Thyroid gland (tissue), 4 donors: ENCODE results near the gene EGF. TPM values are rescaled to one million over a fixed set of nuclear protein-coding genes. Genes with fewer than 3 reads are reported as not detected.

Source experiments
- DNase-seq, 2 donors: peaks; one replicate each; pipeline ENCODE4 v3.0.0-alpha.2; 2019
- H3K27ac ChIP-seq, 3 donors: fragments of 200-600 bp; sonication (generic); 1 replicate in 2 of 3; 2 replicates in 1 of 3; pipeline ENCODE4 v1.5.1; 2016 to 2019; ENCODE audit warnings: mild to moderate bottlenecking in 1 of 3, moderate library complexity in 1 of 3
- H3K27me3 ChIP-seq: fragments of 200-600 bp; sonication (generic); one replicate; pipeline ENCODE4 v1.5.1; 2019
- H3K36me3 ChIP-seq, 2 donors: fragments of 200-600 bp; sonication (generic); one replicate each; pipeline ENCODE4 v1.5.1; 2016 to 2019
- H3K4me1 ChIP-seq, 2 donors: fragments of 200-600 bp; sonication (generic); one replicate each; pipeline ENCODE4 v1.5.1; 2017 to 2019
- H3K4me3 ChIP-seq, 3 donors: fragments of 200-600 bp; sonication (generic); replicated peaks in 1 of 3; 1 replicate in 2 of 3; 2 replicates in 1 of 3; pipeline ENCODE4 v1.5.1; 2016; ENCODE audit warnings: mild to moderate bottlenecking in 1 of 3
- H3K9me3 ChIP-seq: fragments of 200-600 bp; sonication (generic); one replicate; pipeline ENCODE4 v1.5.1; 2017
- CTCF ChIP-seq, 6 experiments: fragments of 200-600 bp in 3 of 6; fragments of 450-650 bp in 3 of 6; sonication (generic) in 3 of 6; IDR thresholded peaks; one replicate each; pipeline ENCODE4 v1.5.1; 2016 to 2019; ENCODE audit warnings: antibody characterized with exemption in 6 of 6, mild to moderate bottlenecking in 2 of 6, inconsistent platforms in 1 of 6, moderate library complexity in 1 of 6
- POLR2A ChIP-seq, 2 donors: fragments of 450-650 bp; IDR thresholded peaks; one replicate each; pipeline ENCODE4 v1.6.1; 2017; ENCODE audit warnings: antibody characterized with exemption in 2 of 2, mild to moderate bottlenecking in 2 of 2, moderate library complexity in 1 of 2
- WGBS, 2 donors: methylation state at CpG; one replicate each; pipeline ENCODE4 v1.1.5; 2017; 5-methylcytosine and 5-hydroxymethylcytosine counted together
- intact Hi-C: fragments of 100-400 bp; cut with DNase I; formaldehyde crosslinking; loops from one replicate; pipeline ENCODE4 v1.15.1; 2023
- total RNA-seq, 4 donors: library from RNA; depleted of rRNA; stranded (reverse); fragments of >200 nt; gene quantifications; one replicate each; pipeline ENCODE4 v1.2.3, GENCODE V29; 2016

The EGF gene
- total RNA-seq, 4 donors from 2014 or later: 3.1 to 9.4 (median 7.9) TPM

DNA sequence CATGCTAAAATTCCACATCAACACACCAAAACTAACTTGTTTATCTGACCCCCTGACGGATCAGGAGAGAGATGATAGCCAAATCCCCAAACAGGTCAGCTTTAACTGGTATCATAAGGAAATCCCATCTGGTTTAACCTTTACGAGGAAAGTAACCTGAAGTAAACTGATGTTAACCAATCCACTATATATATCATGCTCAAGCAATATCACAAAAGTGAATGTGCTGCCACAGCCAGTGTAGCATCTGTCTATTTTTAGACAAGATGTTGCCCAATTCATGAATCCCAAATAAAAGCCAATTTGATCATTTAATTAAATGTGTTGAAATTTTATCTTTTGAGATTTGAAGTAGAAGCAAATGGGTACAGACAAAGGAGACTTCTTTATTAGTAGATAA lies 44.5 kb downstream of the EGF start:
- no peak for DNase-seq
- no peaks in the 10 kb centered on the region for H3K27me3 ChIP-seq
- H3K9me3 ChIP-seq: no peaks in the 10 kb centered on the region
- TF ChIP-seq POLR2A (IDR thresholded peaks at IDR 0.05): no peak
- TF ChIP-seq CTCF (IDR thresholded peaks at IDR 0.05): no peak
- no peak overlapping the region for H3K27ac ChIP-seq
- no peak overlapping the region for H3K4me3 ChIP-seq
- no peaks in the 10 kb centered on the region for H3K36me3 ChIP-seq
- intact Hi-C loops: no loop called here
- peaks cover 0 to 3% of the 10 kb centered on the region in 2 donors for H3K4me1 ChIP-seq
- WGBS, 2 donors: 92 to 96% methylated on average over 2 of the region's 2 CpGs

- Histone ChIP-seq H3K4me3 (no peak overlapping the region), H3K9me3 (no peaks in the 10 kb centered on the region), H3K27me3 (no peaks in the 10 kb centered on the region), H3K36me3 (no peaks in the 10 kb centered on the region), H3K4me1 (peaks cover 0 to 3% of the 10 kb centered on the region in 2 donors), H3K27ac (no peak overlapping the region)
- no peak for DNase-seq
- 86 to 89% methylated on average over 8 of the region's 8 CpGs for WGBS, 2 donors
- TF ChIP-seq POLR2A (IDR thresholded peaks at IDR 0.05) (no peak), CTCF (IDR thresholded peaks at IDR 0.05) (no peak)
- intact Hi-C loops: no loop called here
These were observed 46.5 kb downstream of the EGF start for GRCh38 chr4:109959195-109959594.

DNA sequence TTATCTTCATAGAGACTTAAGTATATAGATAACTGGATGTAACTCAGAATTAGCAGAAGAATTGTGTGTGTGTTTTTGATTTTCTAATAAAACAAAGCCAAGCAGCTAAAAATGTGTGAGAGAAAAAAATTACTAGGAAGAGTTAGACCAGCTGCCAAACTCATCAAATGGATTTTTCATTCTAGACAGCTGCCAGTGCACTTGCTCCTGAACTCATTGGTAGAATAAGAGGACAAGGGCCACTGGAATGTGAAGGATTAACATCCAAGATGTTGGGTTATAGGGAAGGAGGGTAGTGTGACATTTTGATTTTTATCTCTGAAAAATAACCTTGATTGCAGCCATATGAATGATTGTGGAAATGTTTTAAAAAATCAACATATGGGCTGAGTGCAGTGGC lies 49.7 kb downstream of the EGF start:
- TF ChIP-seq POLR2A (IDR thresholded peaks at IDR 0.05) (no peak), CTCF (IDR thresholded peaks at IDR 0.05) (no peak)
- Histone ChIP-seq H3K9me3 (no peaks in the 10 kb centered on the region), H3K36me3 (no peaks in the 10 kb centered on the region), H3K27ac (no peak overlapping the region), H3K27me3 (no peaks in the 10 kb centered on the region), H3K4me3 (no peak overlapping the region), H3K4me1 (no peaks in the 10 kb centered on the region)
- intact Hi-C loops: no loop called here
- DNase-seq: no peak

DNA sequence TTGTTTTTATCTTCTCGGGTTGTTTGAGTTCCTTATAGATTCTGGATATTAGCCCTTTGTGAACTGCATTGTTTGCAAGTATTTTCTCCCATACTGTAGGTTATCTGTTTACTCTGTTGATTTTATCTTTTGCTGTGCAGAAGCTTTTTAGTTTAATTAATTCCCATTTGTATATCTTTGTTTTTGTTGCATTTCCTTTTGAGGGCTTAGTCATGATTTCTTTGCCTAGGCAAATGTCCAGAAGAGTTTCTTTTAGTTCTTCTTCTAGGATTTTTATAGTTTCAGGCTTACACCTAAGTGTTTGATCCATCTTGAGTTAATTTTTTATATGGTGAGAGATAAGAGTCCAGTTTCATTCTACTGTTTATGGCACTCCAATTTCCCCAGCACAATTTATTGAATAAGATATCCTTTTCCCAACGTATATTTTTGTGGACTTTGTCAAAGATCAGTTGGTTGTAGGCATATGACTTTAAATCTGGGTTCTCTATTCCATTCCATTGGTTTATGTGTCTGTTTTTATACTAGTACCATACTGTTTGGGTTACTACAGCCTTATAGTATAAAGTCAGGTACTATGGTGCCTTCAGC lies 54.3 kb downstream of the EGF start:
- H3K27ac ChIP-seq: no peak overlapping the region
- H3K27me3 ChIP-seq: no peaks in the 10 kb centered on the region
- intact Hi-C loops: no loop called here
- no peak for TF ChIP-seq CTCF (IDR thresholded peaks at IDR 0.05)
- TF ChIP-seq POLR2A (IDR thresholded peaks at IDR 0.05): no peak
- no peaks in the 10 kb centered on the region for H3K9me3 ChIP-seq
- DNase-seq: no peak
- WGBS, 2 donors: 83 to 85% methylated on average over 2 of the region's 2 CpGs
- H3K36me3 ChIP-seq: no peaks in the 10 kb centered on the region
- no peaks in the 10 kb centered on the region for H3K4me1 ChIP-seq
- H3K4me3 ChIP-seq: no peak overlapping the region

DNA sequence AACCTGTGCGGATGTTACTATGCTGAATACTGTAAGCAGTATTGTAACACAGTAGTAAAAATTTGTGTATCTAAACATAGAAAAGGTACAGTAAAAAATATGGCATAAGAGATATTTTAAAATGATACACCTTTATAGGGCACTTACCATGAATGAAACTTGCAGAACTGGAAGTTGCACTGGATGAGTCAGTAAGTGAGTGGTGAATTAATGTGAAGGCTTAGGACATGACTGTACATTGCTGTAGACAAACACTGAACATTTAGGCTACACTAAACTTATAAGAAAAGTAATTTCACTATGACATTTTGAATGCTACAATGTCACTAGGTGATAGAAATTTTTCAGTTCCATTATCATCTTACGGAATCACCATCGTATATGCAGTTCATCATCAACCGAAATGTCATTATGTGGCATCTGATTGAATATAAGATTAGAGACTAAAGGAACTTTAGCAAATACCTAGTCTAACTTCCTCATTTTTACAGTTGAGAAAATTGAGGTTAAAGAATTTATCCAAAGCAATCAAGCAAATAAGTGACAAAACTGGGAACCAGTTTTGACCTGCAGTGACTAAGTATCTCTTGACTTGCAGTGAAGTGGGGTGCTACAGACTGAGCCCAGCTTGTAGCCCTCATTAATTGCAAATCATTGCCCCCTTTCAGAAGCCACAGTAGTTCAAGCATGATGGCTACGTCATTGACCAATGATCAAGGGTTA lies 55.3 kb downstream of the EGF start:
- H3K9me3 ChIP-seq: no peaks in the 10 kb centered on the region
- TF ChIP-seq POLR2A (IDR thresholded peaks at IDR 0.05): no peak
- no peak for TF ChIP-seq CTCF (IDR thresholded peaks at IDR 0.05)
- intact Hi-C loops: no loop called here
- no peaks in the 10 kb centered on the region for H3K4me1 ChIP-seq
- H3K36me3 ChIP-seq: no peaks in the 10 kb centered on the region
- no peak overlapping the region for H3K4me3 ChIP-seq
- no peaks in the 10 kb centered on the region for H3K27me3 ChIP-seq
- DNase-seq: no peak
- 92 to 95% methylated on average over 5 of the region's 5 CpGs for WGBS, 2 donors
- H3K27ac ChIP-seq: no peak overlapping the region
